Thyroid gland (tissue), 4 donors: ENCODE data around the gene SLC25A1. TPM values are rescaled to one million over a fixed set of nuclear protein-coding genes. Genes with fewer than 3 reads are reported as not detected.
A peak's percentile ranks its signal among the peaks of the same experiment; 100 is the strongest.

ENCODE experiments used
- DNase-seq, 2 donors: peaks; one replicate each; pipeline ENCODE4 v3.0.0-alpha.2; 2019
- H3K27ac ChIP-seq, 3 donors: fragments of 200-600 bp; sonication (generic); 1 replicate in 2 of 3; 2 replicates in 1 of 3; pipeline ENCODE4 v1.5.1; 2016 to 2019; ENCODE audit warnings: mild to moderate bottlenecking in 1 of 3, moderate library complexity in 1 of 3
- H3K27me3 ChIP-seq: fragments of 200-600 bp; sonication (generic); one replicate; pipeline ENCODE4 v1.5.1; 2019
- H3K36me3 ChIP-seq, 2 donors: fragments of 200-600 bp; sonication (generic); one replicate each; pipeline ENCODE4 v1.5.1; 2016 to 2019
- H3K4me1 ChIP-seq, 2 donors: fragments of 200-600 bp; sonication (generic); one replicate each; pipeline ENCODE4 v1.5.1; 2017 to 2019
- H3K4me3 ChIP-seq, 3 donors: fragments of 200-600 bp; sonication (generic); replicated peaks in 1 of 3; 1 replicate in 2 of 3; 2 replicates in 1 of 3; pipeline ENCODE4 v1.5.1; 2016; ENCODE audit warnings: mild to moderate bottlenecking in 1 of 3
- H3K9me3 ChIP-seq: fragments of 200-600 bp; sonication (generic); one replicate; pipeline ENCODE4 v1.5.1; 2017
- CTCF ChIP-seq, 6 experiments: fragments of 200-600 bp in 3 of 6; fragments of 450-650 bp in 3 of 6; sonication (generic) in 3 of 6; IDR thresholded peaks; one replicate each; pipeline ENCODE4 v1.5.1; 2016 to 2019; ENCODE audit warnings: antibody characterized with exemption in 6 of 6, mild to moderate bottlenecking in 2 of 6, inconsistent platforms in 1 of 6, moderate library complexity in 1 of 6
- POLR2A ChIP-seq, 2 donors: fragments of 450-650 bp; IDR thresholded peaks; one replicate each; pipeline ENCODE4 v1.6.1; 2017; ENCODE audit warnings: antibody characterized with exemption in 2 of 2, mild to moderate bottlenecking in 2 of 2, moderate library complexity in 1 of 2
- WGBS, 2 donors: methylation state at CpG; one replicate each; pipeline ENCODE4 v1.1.5; 2017; 5-methylcytosine and 5-hydroxymethylcytosine counted together
- intact Hi-C: fragments of 100-400 bp; cut with DNase I; formaldehyde crosslinking; loops from one replicate; pipeline ENCODE4 v1.15.1; 2023
- total RNA-seq, 4 donors: library from RNA; depleted of rRNA; stranded (reverse); fragments of >200 nt; gene quantifications; one replicate each; pipeline ENCODE4 v1.2.3, GENCODE V29; 2016

Gene SLC25A1
- total RNA-seq, 4 donors from 2014 or later, result 38.7 to 79.9 (median 62.1) TPM

- peaks cover 26 to 59% of the 10 kb centered on the region in 2 donors for H3K4me1 ChIP-seq
- no peaks in the 10 kb centered on the region for H3K9me3 ChIP-seq
- DNase-seq, result no peak
- H3K4me3 ChIP-seq, result no peak overlapping the region
- TF ChIP-seq POLR2A (IDR thresholded peaks at IDR 0.05) (no peak), CTCF (IDR thresholded peaks at IDR 0.05) (no peak)
- no peak overlapping the region for H3K27ac ChIP-seq
- WGBS, 2 donors, result 75 to 92% methylated on average over 18 to 19 of the region's 21 CpGs
- H3K36me3 ChIP-seq, result no peaks in the 10 kb centered on the region
- intact Hi-C loops, result loop anchor here (5.0 kb wide), 2 partner anchors 117 to 257 kb away; partner anchors contain the start of genes CLTCL1, HIRA and MRPL40
- H3K27me3 ChIP-seq, result no peaks in the 10 kb centered on the region
Observed at GRCh38 chr22:19175602-19176174, 2.8 kb downstream of the SLC25A1 start.

- WGBS, 2 donors, result 85 to 89% methylated on average over 4 to 5 of the region's 7 CpGs
- no peaks in the 10 kb centered on the region for H3K36me3 ChIP-seq
- H3K27ac ChIP-seq, result no peak overlapping the region
- peaks cover 27 to 56% of the 10 kb centered on the region in 2 donors for H3K4me1 ChIP-seq
- H3K9me3 ChIP-seq, result no peaks in the 10 kb centered on the region
- TF ChIP-seq CTCF (IDR thresholded peaks at IDR 0.05) (no peak), POLR2A (IDR thresholded peaks at IDR 0.05) (no peak)
- H3K27me3 ChIP-seq, result no peaks in the 10 kb centered on the region
- H3K4me3 ChIP-seq, result no peak overlapping the region
- DNase-seq, result no peak
- intact Hi-C loops, result loop anchor here (5.0 kb wide), 2 partner anchors 117 to 257 kb away; partner anchors contain the start of genes CLTCL1, HIRA and MRPL40
Observed at GRCh38 chr22:19175026-19175601, 3.4 kb downstream of the SLC25A1 start.

GRCh38 chr22:19174106-19175025, 4.2 kb downstream of the SLC25A1 start:
- H3K4me1 ChIP-seq, result peaks cover 32 to 58% of the 10 kb centered on the region in 2 donors
- DNase-seq, result peak in 1 of 2 donors; percentile 32
- intact Hi-C loops, result loop anchor here (5.0 kb wide), 2 partner anchors 118 to 258 kb away; partner anchors contain the start of genes CLTCL1, HIRA and MRPL40
- TF ChIP-seq POLR2A (IDR thresholded peaks at IDR 0.05) (no peak), CTCF (IDR thresholded peaks at IDR 0.05) (no peak)
- no peaks in the 10 kb centered on the region for H3K27me3 ChIP-seq
- no peak overlapping the region for H3K27ac ChIP-seq
- H3K9me3 ChIP-seq, result no peaks in the 10 kb centered on the region
- H3K4me3 ChIP-seq, result no peak overlapping the region
- no peaks in the 10 kb centered on the region for H3K36me3 ChIP-seq
- 60 to 61% methylated on average over 8 of the region's 14 CpGs for WGBS, 2 donors

- H3K4me1 ChIP-seq, result peaks cover 29 to 58% of the 10 kb centered on the region in 2 donors
- no peak for DNase-seq
- TF ChIP-seq CTCF (IDR thresholded peaks at IDR 0.05) (no peak), POLR2A (IDR thresholded peaks at IDR 0.05) (no peak)
- intact Hi-C loops, result no loop called here
- H3K4me3 ChIP-seq, result no peak overlapping the region
- no peak overlapping the region for H3K27ac ChIP-seq
- peaks cover 4% of the 10 kb centered on the region for H3K27me3 ChIP-seq
- 77 to 78% methylated on average over 17 to 19 of the region's 19 CpGs for WGBS, 2 donors
- H3K9me3 ChIP-seq, result no peaks in the 10 kb centered on the region
- H3K36me3 ChIP-seq, result no peaks in the 10 kb centered on the region
Observed at GRCh38 chr22:19173047-19174035, 5.2 kb downstream of the SLC25A1 start.
